Naive B cell (primary cell): ENCODE measurements around the gene INCA1. TPM values are rescaled to one million over a fixed set of nuclear protein-coding genes. Genes with fewer than 3 reads are reported as not detected.

ENCODE experiments used
- ATAC-seq, 2 donors: fragments of 150-1000 bp; cut with Tn5 transposase; 2 replicates each; pipeline ENCODE4 v1.10.0; 2021; ENCODE audit warnings: low read depth in 2 of 2, mild to moderate bottlenecking in 2 of 2, moderate library complexity in 2 of 2
- DNase-seq: peaks from one replicate; pipeline ENCODE4 v3.0.0; 2022
- H3K27ac Mint-ChIP-seq, 6 donors: one replicate each; pipeline ENCODE4 v1.8.0; 2020 to 2022; ENCODE audit warnings: mild to moderate bottlenecking in 6 of 6, mixed read lengths in 6 of 6, moderate library complexity in 5 of 6, inconsistent platforms in 2 of 6
- H3K27me3 Mint-ChIP-seq, 3 donors: one replicate each; pipeline ENCODE4 v1.8.0; 2021 to 2022; ENCODE audit warnings: mixed read lengths in 3 of 3, mild to moderate bottlenecking in 1 of 3
- H3K36me3 Mint-ChIP-seq, 2 donors: one replicate each; pipeline ENCODE4 v1.8.0; 2020 to 2022; ENCODE audit warnings: mixed read lengths in 2 of 2, inconsistent platforms in 1 of 2, mild to moderate bottlenecking in 1 of 2
- H3K4me1 Mint-ChIP-seq, 3 donors: one replicate each; pipeline ENCODE4 v1.8.0; 2020 to 2022; ENCODE audit warnings: mixed read lengths in 3 of 3, inconsistent platforms in 1 of 3, mild to moderate bottlenecking in 1 of 3, moderate library complexity in 1 of 3
- H3K4me3 Mint-ChIP-seq, 8 donors: one replicate each; pipeline ENCODE4 v1.8.0; 2020 to 2022; ENCODE audit warnings: mild to moderate bottlenecking in 8 of 8, mixed read lengths in 8 of 8, moderate library complexity in 8 of 8, inconsistent platforms in 2 of 8
- H3K9me3 Mint-ChIP-seq, 7 donors: one replicate each; pipeline ENCODE4 v1.8.0; 2020 to 2022; ENCODE audit warnings: mixed read lengths in 7 of 7, mild to moderate bottlenecking in 5 of 7, inconsistent platforms in 2 of 7, moderate library complexity in 1 of 7
- polyA plus RNA-seq, 6 donors: library from polyadenylated mRNA; unstranded; fragments of 300-500 nt; fragmentation: Illumina TruSeq; gene quantifications; one replicate each; pipeline ENCODE4 v1.2.3, GENCODE V29; 2021; ENCODE audit warnings: low read depth in 6 of 6

Gene INCA1
- polyA plus RNA-seq, 6 donors from 2014 or later, result 0.40 to 0.98 (median 0.41) TPM; not detected in 3

GRCh38 chr17:4948166-4948930, 49.0 kb downstream of the INCA1 start, which contains the start of gene PFN1:
Gene PFN1, minus strand, starts transcription at chr17:4948530. Its CDS starts 136 bp downstream, at chr17:4948394.
- Mint-ChIP-seq H3K9me3 (no peaks in the 10 kb centered on the region), H3K4me3 (peak within 1 kb of the TSS; percentile 97 to 100 (median 99)), H3K4me1 (peaks cover 47 to 51% (median 50%) of the 10 kb centered on the region in 3 donors), H3K36me3 (peaks cover 14 to 28% of the 10 kb centered on the region in 2 donors), H3K27me3 (no peaks in the 10 kb centered on the region), H3K27ac (peak within 1 kb of the TSS; percentile 98 to 100 (median 98))
- DNase-seq (peak; percentile 88), ATAC-seq (peak; percentile 45 to 52)

- no peaks in the 10 kb centered on the region for H3K27me3 Mint-ChIP-seq
- H3K4me1 Mint-ChIP-seq, result peaks cover 53 to 59% (median 57%) of the 10 kb centered on the region in 3 donors
- H3K27ac Mint-ChIP-seq, result peak overlapping the region; percentile 93 to 98 (median 96)
- ATAC-seq (peak; percentile 14 to 19), DNase-seq (peak; percentile 61)
- H3K9me3 Mint-ChIP-seq, result no peaks in the 10 kb centered on the region
- peaks cover 14 to 34% of the 10 kb centered on the region in 2 donors for H3K36me3 Mint-ChIP-seq
- H3K4me3 Mint-ChIP-seq, result peak overlapping the region; percentile 97 to 100 (median 99)
Observed at GRCh38 chr17:4947411-4948165, 49.7 kb downstream of the INCA1 start.

GRCh38 chr17:4947010-4947410, 50.3 kb downstream of the INCA1 start:
- Mint-ChIP-seq H3K27ac (peak overlapping the region; percentile 76 to 98 (median 89)), H3K9me3 (no peaks in the 10 kb centered on the region), H3K4me1 (peaks cover 58 to 65% (median 63%) of the 10 kb centered on the region in 3 donors), H3K27me3 (no peaks in the 10 kb centered on the region), H3K4me3 (peak overlapping the region; percentile 91 to 100 (median 99)), H3K36me3 (peaks cover 14 to 40% of the 10 kb centered on the region in 2 donors)
- DNase-seq (no peak), ATAC-seq (no peak)

- H3K27me3 Mint-ChIP-seq, result no peaks in the 10 kb centered on the region
Observed at GRCh38 chr17:4946312-4946976, 50.9 kb downstream of the INCA1 start.

GRCh38 chr17:4945944-4946280, 51.4 kb downstream of the INCA1 start:
- Mint-ChIP-seq H3K4me3 (peak overlapping the region; percentile 91 to 100 (median 99)), H3K4me1 (peaks cover 65 to 73% (median 71%) of the 10 kb centered on the region in 3 donors), H3K27ac (peak overlapping the region in 3 of 6 donors; percentile 91 to 98 (median 95)), H3K27me3 (no peaks in the 10 kb centered on the region), H3K36me3 (peaks cover 14 to 46% of the 10 kb centered on the region in 2 donors), H3K9me3 (no peaks in the 10 kb centered on the region)
- ATAC-seq (no peak), DNase-seq (no peak)

More at GRCh38 chr17:4946312-4946976, 50.9 kb downstream of the INCA1 start:
- ATAC-seq (no peak), DNase-seq (no peak)
- peaks cover 64 to 70% (median 69%) of the 10 kb centered on the region in 3 donors for H3K4me1 Mint-ChIP-seq
- H3K4me3 Mint-ChIP-seq, result peak overlapping the region; percentile 91 to 100 (median 99)
- H3K9me3 Mint-ChIP-seq, result no peaks in the 10 kb centered on the region
- peak overlapping the region; percentile 76 to 98 (median 90) for H3K27ac Mint-ChIP-seq
- peaks cover 14 to 46% of the 10 kb centered on the region in 2 donors for H3K36me3 Mint-ChIP-seq

GRCh38 chr17:4945176-4945943, 52.0 kb downstream of the INCA1 start:
- Mint-ChIP-seq H3K9me3 (no peaks in the 10 kb centered on the region), H3K4me1 (peaks cover 64 to 71% (median 71%) of the 10 kb centered on the region in 3 donors), H3K27me3 (no peaks in the 10 kb centered on the region), H3K27ac (peak overlapping the region; percentile 64 to 98 (median 84)), H3K4me3 (peak overlapping the region; percentile 6 to 100 (median 98)), H3K36me3 (peaks cover 14 to 46% of the 10 kb centered on the region in 2 donors)
- DNase-seq (no peak), ATAC-seq (no peak)

- H3K27me3 Mint-ChIP-seq, result no peaks in the 10 kb centered on the region
- H3K36me3 Mint-ChIP-seq, result peaks cover 19 to 46% of the 10 kb centered on the region in 2 donors
- peak overlapping the region; percentile 67 to 98 (median 87) for H3K27ac Mint-ChIP-seq
Observed at GRCh38 chr17:4944554-4945175, 52.7 kb downstream of the INCA1 start.

GRCh38 chr17:4944163-4944553, 53.2 kb downstream of the INCA1 start:
- no peaks in the 10 kb centered on the region for H3K9me3 Mint-ChIP-seq
- peaks cover 19 to 46% of the 10 kb centered on the region in 2 donors for H3K36me3 Mint-ChIP-seq
- H3K4me1 Mint-ChIP-seq, result peaks cover 68 to 76% (median 71%) of the 10 kb centered on the region in 3 donors
- H3K27ac Mint-ChIP-seq, result peak overlapping the region in 5 of 6 donors; percentile 78 to 98 (median 88)
- no peaks in the 10 kb centered on the region for H3K27me3 Mint-ChIP-seq
- DNase-seq (peak; percentile 49), ATAC-seq (no peak)
- H3K4me3 Mint-ChIP-seq, result peak overlapping the region; percentile 71 to 100 (median 98)

More at GRCh38 chr17:4944554-4945175, 52.7 kb downstream of the INCA1 start:
- Mint-ChIP-seq H3K4me3 (peak overlapping the region; percentile 71 to 100 (median 98)), H3K9me3 (no peaks in the 10 kb centered on the region), H3K4me1 (peaks cover 67 to 72% (median 68%) of the 10 kb centered on the region in 3 donors)
- ATAC-seq (no peak), DNase-seq (no peak)

- H3K4me1 Mint-ChIP-seq, result peaks cover 73 to 86% (median 74%) of the 10 kb centered on the region in 3 donors
- DNase-seq (no peak), ATAC-seq (no peak)
- no peaks in the 10 kb centered on the region for H3K27me3 Mint-ChIP-seq
- peak overlapping the region in 4 of 6 donors; percentile 62 to 96 (median 73) for H3K27ac Mint-ChIP-seq
- H3K36me3 Mint-ChIP-seq, result peaks cover 19 to 46% of the 10 kb centered on the region in 2 donors
- H3K4me3 Mint-ChIP-seq, result peak overlapping the region in 7 of 8 donors; percentile 22 to 100 (median 98)
- no peaks in the 10 kb centered on the region for H3K9me3 Mint-ChIP-seq
Observed at GRCh38 chr17:4942760-4943508, 54.4 kb downstream of the INCA1 start.

- Mint-ChIP-seq H3K27ac (peak overlapping the region in 4 of 6 donors; percentile 27 to 98 (median 97)), H3K27me3 (no peaks in the 10 kb centered on the region), H3K4me1 (peaks cover 64 to 83% (median 73%) of the 10 kb centered on the region in 3 donors), H3K9me3 (no peaks in the 10 kb centered on the region), H3K4me3 (peak overlapping the region; percentile 92 to 99 (median 99)), H3K36me3 (peaks cover 13 to 36% of the 10 kb centered on the region in 2 donors)
- no peak for DNase-seq
- no peak for ATAC-seq
Observed at GRCh38 chr17:4941319-4941610, 56.1 kb downstream of the INCA1 start.

GRCh38 chr17:4940555-4941318, 56.6 kb downstream of the INCA1 start:
- no peaks in the 10 kb centered on the region for H3K27me3 Mint-ChIP-seq

More at GRCh38 chr17:4940555-4941318, 56.6 kb downstream of the INCA1 start:
- Mint-ChIP-seq H3K4me1 (peaks cover 62 to 79% (median 75%) of the 10 kb centered on the region in 3 donors), H3K27ac (peak overlapping the region; percentile 93 to 98 (median 96)), H3K9me3 (no peaks in the 10 kb centered on the region), H3K4me3 (peak overlapping the region; percentile 92 to 99 (median 99)), H3K36me3 (peaks cover 11 to 34% of the 10 kb centered on the region in 2 donors)
- ATAC-seq (no peak), DNase-seq (no peak)
